Measurements from ENCODE around the gene CASQ1.

DNA sequence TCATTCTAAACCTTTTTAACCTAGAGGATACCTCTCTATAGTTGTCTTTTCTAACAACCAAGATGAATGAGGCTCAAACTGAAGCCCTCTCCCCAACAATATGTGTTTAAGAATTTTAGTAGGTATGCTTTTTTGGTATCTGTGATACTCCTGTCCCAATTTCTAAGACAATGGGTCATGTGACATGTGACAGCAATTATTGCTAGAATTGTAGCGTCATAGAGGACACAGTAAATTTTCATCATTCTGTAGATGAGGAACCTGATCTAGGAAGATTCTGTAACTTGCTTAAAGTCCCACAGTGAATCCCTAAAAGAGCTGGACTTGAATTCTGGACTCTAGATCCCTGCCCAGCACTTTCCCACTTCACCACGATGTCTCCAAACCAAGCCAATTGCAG, 11.6 kb upstream of the CASQ1 start:
- TF ChIP-seq, protein P1, sequence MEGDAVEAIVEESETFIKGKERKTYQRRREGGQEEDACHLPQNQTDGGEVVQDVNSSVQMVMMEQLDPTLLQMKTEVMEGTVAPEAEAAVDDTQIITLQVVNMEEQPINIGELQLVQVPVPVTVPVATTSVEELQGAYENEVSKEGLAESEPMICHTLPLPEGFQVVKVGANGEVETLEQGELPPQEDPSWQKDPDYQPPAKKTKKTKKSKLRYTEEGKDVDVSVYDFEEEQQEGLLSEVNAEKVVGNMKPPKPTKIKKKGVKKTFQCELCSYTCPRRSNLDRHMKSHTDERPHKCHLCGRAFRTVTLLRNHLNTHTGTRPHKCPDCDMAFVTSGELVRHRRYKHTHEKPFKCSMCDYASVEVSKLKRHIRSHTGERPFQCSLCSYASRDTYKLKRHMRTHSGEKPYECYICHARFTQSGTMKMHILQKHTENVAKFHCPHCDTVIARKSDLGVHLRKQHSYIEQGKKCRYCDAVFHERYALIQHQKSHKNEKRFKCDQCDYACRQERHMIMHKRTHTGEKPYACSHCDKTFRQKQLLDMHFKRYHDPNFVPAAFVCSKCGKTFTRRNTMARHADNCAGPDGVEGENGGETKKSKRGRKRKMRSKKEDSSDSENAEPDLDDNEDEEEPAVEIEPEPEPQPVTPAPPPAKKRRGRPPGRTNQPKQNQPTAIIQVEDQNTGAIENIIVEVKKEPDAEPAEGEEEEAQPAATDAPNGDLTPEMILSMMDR (IDR thresholded peaks at IDR 0.05): no peak
- TF ChIP-seq POLR2A (IDR thresholded peaks at IDR 0.05; ENCODE audit: low read depth) (no peak), POLR2AphosphoS5 (IDR thresholded peaks at IDR 0.05) (no peak)

Data from esophagus muscularis mucosa (tissue), 3 donors.